Astrocyte of the spinal cord (primary cell): ENCODE measurements around the gene DGKK.

ENCODE experiments used
- DNase-seq: peaks from one replicate; pipeline ENCODE4 v3.0.0; 2011; ENCODE audit warnings: low read depth, low spot score
- H3K4me3 ChIP-seq: 2 replicates; pipeline ENCODE4 v1.5.1; 2011; ENCODE audit warnings: low read depth, mild to moderate bottlenecking, low read length, moderate library complexity
- in situ Hi-C: cut with HindIII; loops from 2 replicates; pipeline ENCODE4 v1.10.0; 2017; ENCODE audit warnings: low sequenced_read_pairs
- TF ChIP-seq, protein P1 (sequence below): IDR thresholded peaks from 2 replicates; pipeline ENCODE4 v1.5.1; 2012; ENCODE audit warnings: low read depth, mild to moderate bottlenecking, low read length, inconsistent platforms

DGKK gene

GRCh38 chrX:50403903-50404302 lies 66.7 kb downstream of the DGKK start:
- no peak for DNase-seq
- in situ Hi-C loops, result no loop called here
- TF ChIP-seq, protein P1, sequence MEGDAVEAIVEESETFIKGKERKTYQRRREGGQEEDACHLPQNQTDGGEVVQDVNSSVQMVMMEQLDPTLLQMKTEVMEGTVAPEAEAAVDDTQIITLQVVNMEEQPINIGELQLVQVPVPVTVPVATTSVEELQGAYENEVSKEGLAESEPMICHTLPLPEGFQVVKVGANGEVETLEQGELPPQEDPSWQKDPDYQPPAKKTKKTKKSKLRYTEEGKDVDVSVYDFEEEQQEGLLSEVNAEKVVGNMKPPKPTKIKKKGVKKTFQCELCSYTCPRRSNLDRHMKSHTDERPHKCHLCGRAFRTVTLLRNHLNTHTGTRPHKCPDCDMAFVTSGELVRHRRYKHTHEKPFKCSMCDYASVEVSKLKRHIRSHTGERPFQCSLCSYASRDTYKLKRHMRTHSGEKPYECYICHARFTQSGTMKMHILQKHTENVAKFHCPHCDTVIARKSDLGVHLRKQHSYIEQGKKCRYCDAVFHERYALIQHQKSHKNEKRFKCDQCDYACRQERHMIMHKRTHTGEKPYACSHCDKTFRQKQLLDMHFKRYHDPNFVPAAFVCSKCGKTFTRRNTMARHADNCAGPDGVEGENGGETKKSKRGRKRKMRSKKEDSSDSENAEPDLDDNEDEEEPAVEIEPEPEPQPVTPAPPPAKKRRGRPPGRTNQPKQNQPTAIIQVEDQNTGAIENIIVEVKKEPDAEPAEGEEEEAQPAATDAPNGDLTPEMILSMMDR, result no peak
- H3K4me3 ChIP-seq, result no peak overlapping the region

- TF ChIP-seq, protein P1, result no peak
- no peak for DNase-seq
- H3K4me3 ChIP-seq, result no peak overlapping the region
- in situ Hi-C loops, result no loop called here
Observed at GRCh38 chrX:50402886-50403285, 67.7 kb downstream of the DGKK start.

GRCh38 chrX:50393902-50394301 lies 76.7 kb downstream of the DGKK start:
- DNase-seq, result no peak
- in situ Hi-C loops, result no loop called here
- TF ChIP-seq, protein P1, result no peak
- H3K4me3 ChIP-seq, result no peak overlapping the region

DNA sequence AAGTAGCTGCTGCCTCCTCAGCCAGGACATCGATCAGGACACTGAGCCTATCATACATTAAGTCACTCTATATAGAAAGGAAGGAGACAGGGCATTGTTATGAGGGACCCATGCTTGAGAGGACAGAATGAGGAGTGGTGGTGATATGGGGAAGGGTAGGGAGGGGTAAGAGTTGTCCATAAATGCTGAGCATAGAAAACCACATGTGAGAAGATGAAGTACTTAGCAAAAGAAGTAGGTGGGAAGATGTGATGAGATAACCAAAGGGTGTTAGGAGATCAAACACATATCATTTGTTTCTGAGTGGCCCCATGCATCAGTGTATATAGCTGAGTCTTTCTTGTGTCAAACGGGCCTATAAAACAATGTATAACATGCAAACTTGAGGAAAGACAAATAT lies 84.1 kb downstream of the DGKK start:
- H3K4me3 ChIP-seq, result no peak overlapping the region
- in situ Hi-C loops, result no loop called here
- TF ChIP-seq, protein P1, result no peak
- no peak for DNase-seq

GRCh38 chrX:50381729-50382415 lies 88.8 kb downstream of the DGKK start:
- TF ChIP-seq, protein P1, result no peak
- no peak for DNase-seq
- no peak overlapping the region for H3K4me3 ChIP-seq
- in situ Hi-C loops, result no loop called here

GRCh38 chrX:50375481-50376267 lies 95.0 kb downstream of the DGKK start:
- in situ Hi-C loops, result no loop called here
- TF ChIP-seq, protein P1, result no peak
- no peak overlapping the region for H3K4me3 ChIP-seq
- DNase-seq, result no peak
